ENCODE measurements around the gene TTC7B. TPM values are rescaled to one million over a fixed set of nuclear protein-coding genes. Genes with fewer than 3 reads are reported as not detected.

Gene TTC7B
- total RNA-seq, 1 experiment from 2014 or later: 18.0 TPM

DNA sequence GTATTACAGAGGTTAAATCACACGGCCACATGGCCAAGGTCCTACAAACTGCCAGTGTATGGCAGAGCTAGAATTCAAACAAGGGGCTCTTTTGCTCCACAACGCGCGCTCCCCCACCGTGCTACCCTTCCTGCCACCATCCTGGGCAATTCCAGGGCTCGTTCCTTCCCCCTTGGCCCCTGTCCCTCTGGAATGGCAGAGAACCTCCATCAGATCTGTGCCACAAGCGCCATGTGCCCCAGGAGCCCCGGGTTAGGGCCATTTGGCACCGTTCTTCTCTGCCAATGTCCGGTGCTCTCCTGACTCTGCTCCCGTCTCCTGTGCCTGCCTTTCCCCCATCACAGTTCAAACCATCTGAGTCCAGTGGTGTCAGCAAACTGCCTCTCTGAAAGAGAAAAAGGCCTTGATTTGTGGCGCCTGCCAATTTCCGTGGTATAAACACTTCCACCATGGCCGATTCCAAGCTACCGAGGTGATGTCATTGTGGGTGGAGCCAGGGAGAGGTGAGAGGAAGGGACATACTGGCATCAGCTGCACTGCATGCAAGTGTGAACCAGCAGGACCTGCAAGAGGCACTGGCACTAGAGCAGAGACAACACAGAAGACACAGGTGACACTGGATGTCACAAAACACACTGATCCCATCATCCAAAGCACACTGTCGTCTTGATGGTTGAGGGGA lies 256.3 kb downstream of the TTC7B start:
- DNase-seq (ENCODE audit: low read depth): no peak

DNA sequence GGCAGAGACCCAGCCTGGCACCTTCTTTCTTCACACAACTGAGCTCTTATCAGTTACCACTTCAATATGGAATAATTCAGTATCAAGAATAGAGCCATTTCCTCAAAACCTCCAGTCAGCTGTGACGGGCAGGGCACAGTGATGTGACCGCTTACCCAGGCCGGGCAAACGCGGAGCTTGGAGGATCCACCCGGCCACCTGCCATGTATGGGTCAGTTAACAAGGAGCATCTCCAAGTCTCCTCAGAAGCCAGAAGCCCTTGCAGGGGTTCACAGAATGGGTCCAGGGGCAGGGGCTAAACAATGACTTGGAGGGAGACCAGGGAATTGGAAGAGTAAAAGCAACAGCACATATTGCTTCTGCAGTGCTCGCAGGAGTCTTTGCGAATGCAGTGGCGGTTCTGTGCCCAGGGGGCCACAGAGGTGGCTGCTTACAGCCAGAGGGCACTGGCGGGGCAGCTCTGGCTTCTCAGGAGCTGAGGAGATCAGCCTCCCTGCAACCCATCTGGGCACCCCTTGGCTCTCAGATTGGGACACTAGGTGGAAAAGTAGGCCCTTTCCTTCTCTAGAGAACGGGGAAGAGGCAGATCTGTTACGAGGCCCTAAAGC lies 257.1 kb downstream of the TTC7B start:
- no peak for DNase-seq (ENCODE audit: low read depth)

DNA sequence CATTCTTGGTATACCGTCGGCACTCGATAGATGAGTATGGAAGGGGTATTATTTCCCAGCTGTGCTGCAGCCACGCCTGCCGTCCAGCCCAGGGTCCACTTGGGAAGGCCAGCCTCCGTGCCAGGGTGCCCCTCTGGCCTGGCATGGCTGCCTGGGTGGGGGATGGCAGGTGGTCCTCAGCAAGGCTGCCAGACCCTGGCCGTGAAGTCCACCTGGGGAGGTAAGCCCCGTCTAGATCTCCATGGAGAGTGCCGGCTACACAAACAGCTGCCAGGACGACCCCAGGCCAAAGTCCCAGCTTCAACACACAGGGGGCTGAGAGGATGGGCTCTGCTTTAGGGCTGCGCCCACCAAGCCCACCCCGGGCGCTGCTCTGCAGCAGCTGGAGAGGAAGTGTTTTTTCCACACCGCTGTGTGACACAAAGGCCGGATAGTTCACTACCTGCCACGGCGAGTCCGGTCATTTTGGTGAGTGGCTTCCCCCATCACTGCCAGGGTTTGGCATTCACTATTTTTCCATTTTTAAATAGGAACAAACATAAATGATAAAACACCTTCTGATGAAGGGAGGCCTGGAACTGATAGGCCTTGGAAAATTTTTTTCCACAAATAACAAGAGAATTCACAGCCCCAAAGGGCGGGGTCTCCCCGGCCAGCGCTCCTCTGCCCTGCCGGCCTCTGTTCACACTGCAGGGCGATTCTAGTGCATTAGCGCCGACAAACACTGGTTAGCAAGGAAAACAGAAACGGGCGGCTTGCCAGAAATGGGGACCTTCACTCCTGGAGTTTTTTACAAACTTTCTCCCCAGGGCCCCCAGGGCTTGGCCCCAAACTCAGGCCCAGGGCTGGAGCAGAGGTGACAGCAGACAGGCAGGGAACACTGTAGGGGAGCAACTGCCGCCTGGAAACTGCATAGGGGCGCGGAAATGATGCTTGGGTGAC lies 257.9 kb downstream of the TTC7B start:
- DNase-seq (ENCODE audit: low read depth): no peak

DNA sequence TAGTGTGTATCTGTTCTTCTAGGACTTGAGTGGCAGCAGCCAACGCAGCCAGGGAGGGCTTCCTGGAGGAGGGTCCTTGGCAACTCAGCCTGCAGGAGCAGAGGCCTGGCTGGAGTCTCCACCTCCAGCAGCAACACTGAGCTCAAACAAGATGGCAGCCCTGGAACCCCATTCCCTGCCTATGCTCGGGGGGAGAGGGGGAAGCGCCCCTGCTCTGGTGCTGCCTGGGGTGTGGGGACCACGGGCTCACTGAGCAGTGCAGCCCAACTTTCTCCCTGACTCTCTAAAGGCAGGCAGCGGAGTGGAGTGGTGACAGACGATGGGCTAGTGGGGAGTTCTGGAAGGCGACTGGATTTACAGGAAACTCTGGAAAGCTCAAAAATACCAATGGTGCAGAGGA lies 258.7 kb downstream of the TTC7B start:
- no peak for DNase-seq (ENCODE audit: low read depth)

DNA sequence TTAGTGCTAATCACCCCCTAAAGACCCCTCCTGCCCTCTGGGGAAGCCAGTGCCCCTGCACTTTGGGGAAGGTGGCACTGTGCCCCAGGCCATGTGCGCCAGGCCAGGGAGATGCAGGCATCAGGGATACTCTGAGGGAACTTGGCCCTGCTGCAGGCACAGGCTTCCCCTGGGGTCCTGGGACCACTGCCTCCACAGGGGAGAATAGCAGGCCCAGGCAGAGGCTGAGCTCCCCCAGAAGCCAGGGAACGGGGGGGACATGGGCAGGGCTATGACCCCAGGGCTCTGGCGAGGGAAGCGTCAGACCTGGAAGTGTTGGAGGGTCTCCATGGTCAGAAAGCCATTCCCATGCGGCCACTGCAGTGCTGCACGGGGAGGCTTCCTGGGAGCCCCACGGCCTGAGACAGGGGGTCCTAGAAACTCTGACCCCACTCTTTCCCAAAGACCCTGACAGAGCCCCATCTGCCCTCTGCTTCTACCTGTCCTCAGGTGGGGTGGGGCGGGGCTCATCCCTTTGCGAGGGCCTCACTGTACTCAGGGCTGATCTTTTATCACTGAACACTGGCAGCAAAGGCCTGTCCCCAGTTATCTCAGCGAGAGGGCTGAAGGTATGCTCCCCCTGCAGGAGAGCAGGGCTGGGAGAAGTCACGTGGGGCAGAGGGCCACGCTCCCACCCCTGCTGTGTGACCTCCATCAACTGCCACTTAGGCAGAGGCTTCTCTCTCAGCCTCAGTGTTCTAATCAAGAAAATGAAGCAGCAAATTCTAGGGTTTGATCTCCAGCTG lies 259.4 kb downstream of the TTC7B start:
- DNase-seq (ENCODE audit: low read depth): no peak

DNA sequence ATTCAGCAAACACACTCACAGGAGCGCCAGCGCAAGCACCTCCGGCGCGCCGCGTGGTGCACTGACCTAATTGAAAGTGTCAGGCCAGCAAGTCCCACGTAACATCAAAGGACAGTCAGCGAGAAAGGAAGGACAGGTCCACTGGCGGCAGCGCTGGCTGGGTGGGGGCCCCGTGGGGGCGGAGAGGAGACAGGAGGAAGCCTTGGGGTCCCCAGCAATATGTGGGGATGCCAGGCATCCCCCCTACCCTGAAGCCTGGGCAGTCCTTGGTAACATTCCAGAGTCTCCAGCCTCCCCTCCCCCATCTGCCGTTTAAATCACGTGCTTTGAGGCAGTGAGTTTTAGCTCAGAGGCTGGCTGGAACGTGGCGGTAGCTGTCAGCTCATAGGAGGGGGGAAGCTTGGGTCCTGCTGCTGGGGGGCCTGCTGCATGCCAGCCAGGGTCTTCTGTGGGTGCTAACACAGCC lies 260.2 kb downstream of the TTC7B start:
- DNase-seq (ENCODE audit: low read depth): no peak

DNA sequence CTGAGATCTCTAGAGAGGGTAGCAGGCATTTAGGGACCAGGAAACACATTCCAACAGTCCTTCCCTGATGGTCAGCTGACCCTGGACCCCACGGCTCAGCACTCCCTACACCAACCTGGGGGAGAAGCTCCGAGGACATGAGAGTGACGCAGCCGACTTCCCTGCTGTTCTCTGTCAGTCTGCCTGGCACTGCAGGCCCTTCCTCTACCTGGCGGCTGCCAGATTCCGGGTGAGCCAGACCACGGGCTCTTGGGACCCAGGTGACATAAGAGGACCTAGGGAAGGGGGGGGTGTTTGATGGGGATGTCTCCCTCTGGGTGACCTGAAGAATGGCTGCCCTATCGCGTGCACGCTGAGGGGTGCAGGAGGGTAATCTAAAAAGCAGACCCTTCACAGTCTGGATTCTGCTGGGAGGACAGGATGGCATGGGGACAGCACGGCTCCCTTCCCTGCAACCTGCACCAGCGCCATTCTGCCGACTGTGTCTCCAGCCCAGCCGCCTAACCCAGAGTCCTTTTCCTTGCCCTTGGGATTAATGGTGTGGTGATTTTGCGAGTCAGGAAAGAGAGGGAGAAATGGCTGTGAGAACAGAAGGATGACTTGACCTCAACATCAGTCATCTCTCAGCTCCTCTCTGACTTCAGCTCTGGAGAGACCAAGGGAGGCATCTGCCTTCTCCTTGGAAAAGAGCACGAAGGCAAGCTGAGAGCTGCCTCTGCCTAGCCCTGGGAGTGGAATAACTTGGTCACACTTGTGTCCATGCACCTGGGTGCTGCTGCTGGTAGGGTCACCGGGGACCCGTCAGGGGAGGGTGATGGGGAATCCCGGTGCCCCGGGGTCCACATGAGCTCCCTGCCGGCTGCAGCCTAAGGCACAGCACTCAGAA lies 260.9 kb downstream of the TTC7B start:
- DNase-seq (ENCODE audit: low read depth): no peak

DNA sequence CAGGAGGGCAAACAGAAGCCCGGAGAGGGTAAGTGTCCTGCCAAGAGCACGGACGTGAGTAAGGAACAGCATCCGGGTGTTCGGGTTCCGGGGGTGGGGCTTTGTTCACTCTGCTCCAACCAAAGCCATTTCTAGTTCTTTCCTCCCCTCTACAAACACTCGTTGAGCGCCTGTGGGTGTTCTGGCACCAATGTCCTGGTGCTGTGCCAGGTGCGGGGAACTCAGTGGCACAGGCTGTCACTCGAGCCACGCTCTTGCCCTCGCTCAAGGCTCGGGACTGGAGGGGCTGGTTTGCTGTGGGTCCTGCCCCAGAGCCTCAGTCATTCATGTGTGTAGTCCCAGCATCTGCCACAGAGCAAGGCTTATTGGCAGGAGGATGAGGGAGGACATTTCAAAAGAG lies 261.9 kb downstream of the TTC7B start:
- DNase-seq (ENCODE audit: low read depth): no peak

DNA sequence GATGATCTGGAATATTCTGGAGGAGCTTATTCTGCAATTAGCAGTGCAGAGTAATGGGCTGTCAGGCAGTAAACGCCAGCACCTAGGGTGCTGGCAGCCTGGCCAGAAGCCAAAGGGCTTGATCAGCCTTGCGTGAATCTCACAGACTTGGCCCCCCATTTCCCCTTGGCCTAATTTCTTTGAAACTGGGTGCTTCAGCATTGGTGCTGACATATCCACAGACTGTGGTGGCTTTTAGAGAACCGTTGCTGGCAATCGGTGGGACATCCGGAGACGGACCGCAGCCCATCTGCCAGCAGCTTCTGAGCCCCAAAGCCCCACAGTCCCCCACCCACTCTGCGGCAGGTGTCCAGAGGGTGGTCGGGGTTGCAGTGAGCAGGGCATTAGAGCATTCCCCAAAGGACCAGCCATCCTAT lies 262.3 kb downstream of the TTC7B start:
- no peak for DNase-seq (ENCODE audit: low read depth)

DNA sequence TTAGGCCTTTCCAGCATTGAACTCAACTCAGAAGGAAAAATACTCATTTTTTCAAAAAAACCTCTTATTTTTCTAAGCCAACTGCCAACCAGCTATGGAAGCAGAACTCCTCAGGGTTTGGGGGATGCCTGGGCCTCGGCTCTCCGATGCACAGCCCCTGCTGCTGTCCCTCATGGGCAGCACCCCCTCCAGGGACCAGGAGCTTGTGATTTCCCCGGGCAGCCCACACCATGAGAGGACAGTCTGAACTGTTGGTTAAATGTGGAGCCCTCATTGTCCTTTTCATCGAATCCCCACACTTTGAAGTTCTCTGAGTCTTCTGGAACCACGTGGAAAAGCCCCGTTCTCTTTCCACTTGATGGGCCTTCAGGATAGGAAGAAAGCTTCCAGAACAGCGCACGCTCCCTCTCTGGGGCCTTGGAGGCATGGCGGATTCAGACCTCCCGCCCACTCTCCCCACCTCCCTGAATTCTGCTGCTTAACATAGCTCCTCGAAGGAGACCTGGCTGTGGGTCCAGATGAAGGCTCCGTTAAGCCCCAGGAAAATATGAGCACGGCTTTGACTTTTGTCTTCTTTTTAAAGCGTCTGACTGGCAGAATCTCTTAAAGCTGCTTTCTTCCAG lies 262.8 kb downstream of the TTC7B start:
- no peak for DNase-seq (ENCODE audit: low read depth)

DNA sequence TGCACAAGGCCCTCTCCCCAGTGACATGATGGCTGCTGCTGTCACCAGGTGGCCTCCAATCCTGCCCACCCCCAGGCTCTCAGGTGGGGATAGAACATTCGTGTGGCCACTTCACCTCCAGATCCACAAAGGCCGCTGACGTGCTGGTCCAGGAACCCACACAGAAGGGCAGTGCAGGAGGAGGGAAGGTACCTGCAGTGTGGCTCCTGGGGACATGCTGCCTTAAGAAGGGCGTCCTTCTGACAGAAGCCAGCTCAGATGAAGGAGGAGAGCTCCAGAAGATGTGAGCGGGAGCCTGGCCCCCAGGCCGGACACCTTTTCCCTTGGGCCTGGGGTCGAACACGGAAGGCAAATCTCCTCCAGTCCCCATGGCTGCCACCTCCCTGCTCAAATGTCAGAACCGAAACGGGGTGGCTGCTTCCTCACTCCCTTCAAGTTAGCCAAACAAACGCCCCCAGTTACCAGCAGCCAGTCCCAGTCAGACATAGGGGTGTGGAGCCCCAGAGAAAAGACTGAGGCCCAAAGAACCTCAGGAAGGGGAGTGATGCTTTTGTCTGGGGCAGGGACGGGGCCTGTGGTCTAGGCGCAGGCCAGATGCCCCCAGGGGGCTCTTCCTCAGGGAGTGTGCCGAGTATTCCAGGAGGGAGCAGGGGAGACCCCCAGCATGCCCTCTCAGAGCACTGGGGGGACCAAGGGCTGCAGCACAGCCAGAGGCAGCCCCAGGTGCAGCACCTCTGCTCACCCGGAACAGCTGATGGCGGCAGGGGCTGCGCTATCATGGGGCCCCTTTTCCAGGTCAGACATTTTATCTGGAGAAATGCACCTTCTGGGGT lies 263.5 kb downstream of the TTC7B start:
- DNase-seq (ENCODE audit: low read depth): no peak

DNA sequence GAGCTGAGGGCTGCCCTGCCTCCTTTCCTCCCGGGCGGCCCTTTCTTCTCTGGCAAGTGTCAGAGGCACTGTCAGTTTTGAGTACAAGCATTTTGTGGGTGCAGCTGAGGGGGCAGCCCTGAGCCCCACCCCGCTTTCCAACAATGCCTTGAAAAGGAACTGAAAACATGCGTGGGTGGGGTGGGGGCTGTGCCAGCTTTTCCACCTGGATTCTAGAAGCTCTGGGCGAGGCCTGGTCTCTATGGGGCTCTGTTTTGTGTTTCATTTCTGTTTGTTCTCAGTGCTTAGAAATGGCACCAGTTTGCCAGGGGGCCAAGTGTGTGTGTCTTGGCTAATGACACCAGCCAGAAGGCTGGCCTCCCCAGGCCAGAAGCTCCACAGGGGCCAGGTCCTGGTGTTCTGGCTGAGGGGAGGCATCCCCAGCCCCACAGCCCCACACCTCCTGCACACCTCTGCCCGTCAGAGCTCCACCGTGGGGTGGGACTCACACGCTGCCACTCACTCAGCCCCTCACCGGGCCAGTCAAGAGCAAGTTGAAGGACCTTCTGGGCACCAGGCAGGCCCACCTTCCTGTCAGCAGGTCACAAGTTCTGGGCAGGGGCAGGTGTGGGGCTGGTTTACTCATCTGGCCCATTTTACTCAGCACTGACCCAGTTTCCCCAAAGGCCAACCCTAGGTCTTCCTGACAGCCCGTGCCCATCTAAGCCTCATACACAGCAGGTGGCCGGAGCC lies 264.3 kb downstream of the TTC7B start:
- DNase-seq (ENCODE audit: low read depth): no peak

DNA sequence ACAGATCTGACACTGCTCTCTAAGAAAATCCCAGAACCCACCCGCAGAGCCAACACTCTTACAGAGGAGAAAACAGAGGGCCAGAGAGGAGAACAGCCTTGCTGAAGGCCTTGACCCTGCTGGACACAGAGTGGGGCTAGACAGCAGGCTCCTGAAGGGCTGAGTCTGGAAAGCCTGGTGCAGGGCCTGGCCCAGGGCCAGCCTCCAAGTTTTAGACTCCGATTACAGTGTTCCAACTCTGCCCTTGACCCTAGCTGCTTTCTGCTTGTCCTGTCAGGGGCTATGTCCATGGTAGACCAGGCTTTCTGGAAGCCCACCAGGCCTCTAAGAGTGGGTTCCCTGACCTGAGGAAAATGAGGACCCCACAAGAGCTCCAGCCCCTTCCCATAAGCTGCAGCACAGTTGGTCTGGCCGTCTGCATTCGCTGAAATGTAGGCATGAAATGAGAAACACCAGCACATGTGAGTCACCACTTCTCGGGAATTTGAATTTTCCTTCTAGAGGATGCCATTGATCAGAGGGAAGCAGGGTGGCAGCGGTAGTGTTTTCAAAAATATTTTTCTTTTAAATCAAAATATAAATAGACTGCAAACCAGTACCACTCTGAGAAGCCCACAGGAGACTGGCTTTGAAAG lies 265.0 kb downstream of the TTC7B start:
- no peak for DNase-seq (ENCODE audit: low read depth)

DNA sequence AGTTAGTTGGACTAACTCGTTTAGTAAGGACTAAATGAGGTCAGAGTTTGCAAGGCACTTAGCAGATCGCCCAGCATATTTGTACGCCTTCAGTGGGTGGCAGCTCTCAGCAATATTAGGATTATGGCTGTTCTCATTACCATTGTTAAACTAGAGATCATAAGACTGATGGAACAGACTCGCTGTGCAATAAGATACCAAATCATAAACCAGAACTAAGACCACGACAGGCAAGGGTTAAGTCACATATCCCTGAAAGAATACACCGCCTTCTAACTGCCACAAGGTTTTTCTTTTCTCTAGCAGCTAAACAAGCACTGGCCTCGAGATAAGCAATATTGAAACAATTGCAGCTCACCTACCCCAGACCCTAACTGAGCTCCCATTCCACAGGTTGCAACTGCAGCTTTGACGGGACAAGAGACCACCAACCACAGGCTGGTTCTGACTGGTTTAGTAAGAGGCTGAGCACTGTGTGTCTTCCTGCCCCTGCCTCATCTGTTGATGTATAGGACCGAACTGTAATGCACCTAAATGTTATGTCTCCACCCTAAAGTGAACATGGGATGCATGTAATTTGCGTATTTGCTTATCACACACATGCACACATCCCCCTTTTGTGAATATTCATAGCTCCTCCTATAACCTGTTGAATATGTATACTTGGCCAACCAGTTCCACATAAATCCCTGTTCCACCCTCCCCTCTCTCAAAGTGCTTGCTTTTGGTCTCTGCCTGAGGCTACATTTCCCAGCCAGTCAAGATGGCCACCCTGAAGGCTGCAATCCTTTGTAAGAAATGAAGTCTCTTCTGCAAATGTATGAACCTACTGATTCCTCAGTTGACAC lies 266.2 kb downstream of the TTC7B start:
- no peak for DNase-seq (ENCODE audit: low read depth)

DNA sequence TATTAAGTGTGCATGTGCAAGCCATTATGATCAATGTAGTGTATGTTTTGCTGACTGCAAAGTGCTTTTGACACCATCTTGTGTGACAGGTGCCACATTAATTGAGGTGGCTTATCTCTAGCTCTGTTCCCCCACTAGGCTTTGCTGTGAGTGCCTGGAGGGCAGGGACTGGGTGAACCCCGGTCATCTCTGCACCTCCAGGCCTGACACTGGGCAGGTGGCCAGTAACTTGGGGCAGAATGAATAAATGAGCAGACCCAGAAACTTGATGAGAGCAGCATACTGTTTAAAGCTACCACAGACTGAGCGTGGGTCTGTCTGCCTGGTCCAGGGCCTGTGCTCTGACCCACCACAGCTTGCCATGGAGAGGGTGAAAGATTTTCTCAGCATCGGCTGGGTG lies 267.8 kb downstream of the TTC7B start:
- DNase-seq (ENCODE audit: low read depth): no peak

DNA sequence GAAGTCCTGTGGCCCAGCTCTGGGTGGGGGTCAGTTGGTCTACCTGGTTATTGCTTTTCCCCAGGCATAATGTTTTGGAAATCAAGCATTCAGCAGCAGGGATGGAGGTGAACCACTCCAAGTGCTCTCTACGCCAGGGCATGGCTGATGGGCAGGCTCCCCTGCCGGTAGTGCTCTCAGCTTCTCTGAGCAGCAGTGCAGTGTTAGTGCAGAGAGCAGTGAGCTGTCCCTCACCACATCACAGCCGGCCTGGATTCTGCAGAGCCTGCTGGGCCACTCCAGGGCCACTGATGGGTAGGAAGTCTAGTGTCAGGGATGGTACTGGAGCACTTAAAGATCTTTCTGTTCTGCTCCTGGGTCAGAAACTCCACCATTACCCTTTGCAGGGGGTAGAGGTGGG lies 268.3 kb downstream of the TTC7B start:
- no peak for DNase-seq (ENCODE audit: low read depth)

DNA sequence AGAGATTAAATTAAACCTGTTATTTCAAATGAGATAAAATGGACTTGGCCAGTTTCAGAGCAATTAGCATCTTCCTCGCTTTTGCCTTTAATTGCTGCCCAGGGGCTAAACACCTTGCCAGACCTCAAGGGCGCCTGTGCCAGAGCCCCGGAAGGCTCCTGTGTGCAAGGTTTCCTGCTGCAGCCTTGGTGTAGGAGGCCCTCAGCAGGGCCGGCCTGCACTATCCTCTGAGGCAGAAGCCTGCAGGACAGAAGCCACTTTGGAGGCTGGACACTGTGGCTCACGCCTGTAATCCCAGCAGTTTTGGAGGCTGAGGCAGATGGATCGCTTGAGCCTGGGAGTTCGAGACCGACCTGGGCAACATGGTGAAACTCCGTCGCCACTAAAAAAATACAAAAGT lies 269.0 kb downstream of the TTC7B start:
- DNase-seq (ENCODE audit: low read depth): no peak
